ENCODE data around the gene GABRB3.

DNA sequence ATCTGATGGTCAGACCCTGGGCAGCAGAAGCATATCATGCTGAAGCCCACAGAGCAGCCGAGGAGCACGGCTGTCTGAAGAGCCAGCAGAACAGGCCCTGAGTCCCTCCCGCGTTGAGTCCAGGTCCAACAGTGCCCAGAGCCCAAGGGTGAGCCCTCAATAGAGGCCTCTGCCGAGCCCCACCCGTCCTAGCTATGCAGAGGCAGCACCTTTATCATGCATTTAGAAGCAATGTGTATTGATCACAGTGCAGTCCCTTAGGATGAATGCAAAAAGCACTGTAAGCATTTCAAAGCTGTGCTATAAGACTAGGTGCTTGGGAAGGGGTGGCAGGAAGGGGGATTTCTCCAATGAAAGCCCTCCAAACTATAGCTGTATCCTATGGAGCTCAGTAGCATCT is 208.5 kb downstream of the GABRB3 start:
- TF ChIP-seq, protein P1, sequence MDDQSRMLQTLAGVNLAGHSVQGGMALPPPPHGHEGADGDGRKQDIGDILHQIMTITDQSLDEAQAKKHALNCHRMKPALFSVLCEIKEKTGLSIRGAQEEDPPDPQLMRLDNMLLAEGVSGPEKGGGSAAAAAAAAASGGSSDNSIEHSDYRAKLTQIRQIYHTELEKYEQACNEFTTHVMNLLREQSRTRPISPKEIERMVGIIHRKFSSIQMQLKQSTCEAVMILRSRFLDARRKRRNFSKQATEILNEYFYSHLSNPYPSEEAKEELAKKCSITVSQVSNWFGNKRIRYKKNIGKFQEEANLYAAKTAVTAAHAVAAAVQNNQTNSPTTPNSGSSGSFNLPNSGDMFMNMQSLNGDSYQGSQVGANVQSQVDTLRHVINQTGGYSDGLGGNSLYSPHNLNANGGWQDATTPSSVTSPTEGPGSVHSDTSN (IDR thresholded peaks at IDR 0.05), result no peak
- TF ChIP-seq RAD21 (conservative IDR thresholded peaks at IDR 0.05 in 1 of 2, IDR thresholded peaks at IDR 0.05 in 1 of 2) (no peak), NPAS2 (CRISPR knock-in tag; IDR thresholded peaks at IDR 0.05; ENCODE audit: borderline replicate concordance) (no peak), POLR2A (IDR thresholded peaks at IDR 0.05; ENCODE audit: low read length) (no peak)
- TF ChIP-seq, protein P2, sequence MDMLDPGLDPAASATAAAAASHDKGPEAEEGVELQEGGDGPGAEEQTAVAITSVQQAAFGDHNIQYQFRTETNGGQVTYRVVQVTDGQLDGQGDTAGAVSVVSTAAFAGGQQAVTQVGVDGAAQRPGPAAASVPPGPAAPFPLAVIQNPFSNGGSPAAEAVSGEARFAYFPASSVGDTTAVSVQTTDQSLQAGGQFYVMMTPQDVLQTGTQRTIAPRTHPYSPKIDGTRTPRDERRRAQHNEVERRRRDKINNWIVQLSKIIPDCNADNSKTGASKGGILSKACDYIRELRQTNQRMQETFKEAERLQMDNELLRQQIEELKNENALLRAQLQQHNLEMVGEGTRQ (IDR thresholded peaks at IDR 0.05), result no peak
- TF ChIP-seq, protein P3, sequence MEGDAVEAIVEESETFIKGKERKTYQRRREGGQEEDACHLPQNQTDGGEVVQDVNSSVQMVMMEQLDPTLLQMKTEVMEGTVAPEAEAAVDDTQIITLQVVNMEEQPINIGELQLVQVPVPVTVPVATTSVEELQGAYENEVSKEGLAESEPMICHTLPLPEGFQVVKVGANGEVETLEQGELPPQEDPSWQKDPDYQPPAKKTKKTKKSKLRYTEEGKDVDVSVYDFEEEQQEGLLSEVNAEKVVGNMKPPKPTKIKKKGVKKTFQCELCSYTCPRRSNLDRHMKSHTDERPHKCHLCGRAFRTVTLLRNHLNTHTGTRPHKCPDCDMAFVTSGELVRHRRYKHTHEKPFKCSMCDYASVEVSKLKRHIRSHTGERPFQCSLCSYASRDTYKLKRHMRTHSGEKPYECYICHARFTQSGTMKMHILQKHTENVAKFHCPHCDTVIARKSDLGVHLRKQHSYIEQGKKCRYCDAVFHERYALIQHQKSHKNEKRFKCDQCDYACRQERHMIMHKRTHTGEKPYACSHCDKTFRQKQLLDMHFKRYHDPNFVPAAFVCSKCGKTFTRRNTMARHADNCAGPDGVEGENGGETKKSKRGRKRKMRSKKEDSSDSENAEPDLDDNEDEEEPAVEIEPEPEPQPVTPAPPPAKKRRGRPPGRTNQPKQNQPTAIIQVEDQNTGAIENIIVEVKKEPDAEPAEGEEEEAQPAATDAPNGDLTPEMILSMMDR (IDR thresholded peaks at IDR 0.05), result no peak
- TF ChIP-seq, protein P4, sequence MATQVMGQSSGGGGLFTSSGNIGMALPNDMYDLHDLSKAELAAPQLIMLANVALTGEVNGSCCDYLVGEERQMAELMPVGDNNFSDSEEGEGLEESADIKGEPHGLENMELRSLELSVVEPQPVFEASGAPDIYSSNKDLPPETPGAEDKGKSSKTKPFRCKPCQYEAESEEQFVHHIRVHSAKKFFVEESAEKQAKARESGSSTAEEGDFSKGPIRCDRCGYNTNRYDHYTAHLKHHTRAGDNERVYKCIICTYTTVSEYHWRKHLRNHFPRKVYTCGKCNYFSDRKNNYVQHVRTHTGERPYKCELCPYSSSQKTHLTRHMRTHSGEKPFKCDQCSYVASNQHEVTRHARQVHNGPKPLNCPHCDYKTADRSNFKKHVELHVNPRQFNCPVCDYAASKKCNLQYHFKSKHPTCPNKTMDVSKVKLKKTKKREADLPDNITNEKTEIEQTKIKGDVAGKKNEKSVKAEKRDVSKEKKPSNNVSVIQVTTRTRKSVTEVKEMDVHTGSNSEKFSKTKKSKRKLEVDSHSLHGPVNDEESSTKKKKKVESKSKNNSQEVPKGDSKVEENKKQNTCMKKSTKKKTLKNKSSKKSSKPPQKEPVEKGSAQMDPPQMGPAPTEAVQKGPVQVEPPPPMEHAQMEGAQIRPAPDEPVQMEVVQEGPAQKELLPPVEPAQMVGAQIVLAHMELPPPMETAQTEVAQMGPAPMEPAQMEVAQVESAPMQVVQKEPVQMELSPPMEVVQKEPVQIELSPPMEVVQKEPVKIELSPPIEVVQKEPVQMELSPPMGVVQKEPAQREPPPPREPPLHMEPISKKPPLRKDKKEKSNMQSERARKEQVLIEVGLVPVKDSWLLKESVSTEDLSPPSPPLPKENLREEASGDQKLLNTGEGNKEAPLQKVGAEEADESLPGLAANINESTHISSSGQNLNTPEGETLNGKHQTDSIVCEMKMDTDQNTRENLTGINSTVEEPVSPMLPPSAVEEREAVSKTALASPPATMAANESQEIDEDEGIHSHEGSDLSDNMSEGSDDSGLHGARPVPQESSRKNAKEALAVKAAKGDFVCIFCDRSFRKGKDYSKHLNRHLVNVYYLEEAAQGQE (IDR thresholded peaks at IDR 0.05), result no peak
